Measurements from ENCODE around the gene TLL1. TPM values are rescaled to one million over a fixed set of nuclear protein-coding genes. Genes with fewer than 3 reads are reported as not detected.

TLL1 gene
- polyA plus RNA-seq, 1 of the 3 experiments (the other 2 are of a cell fraction) = 0.07 TPM

- no peak for DNase-seq
- no peak overlapping the region for H3K9ac ChIP-seq
- no peaks in the 10 kb centered on the region for H3K27me3 ChIP-seq (ENCODE audit: insufficient read depth)
- no peaks in the 10 kb centered on the region for H3F3A ChIP-seq (replicated peaks; ENCODE audit: insufficient read depth)
- POLR2A ChIA-PET = no interaction called here
- H2AFZ ChIP-seq (ENCODE audit: low read depth) = no peak overlapping the region
- H3K36me3 ChIP-seq (replicated peaks in 1 of 2; ENCODE audit: control insufficient read depth in 1 of 2, insufficient read depth in 2 of 2, low read length in 1 of 2) = no peaks in the 10 kb centered on the region
- no peak overlapping the region for H3K4me3 ChIP-seq (ENCODE audit: low read depth in 2 of 2, low read length in 1 of 2)
- no peaks in the 10 kb centered on the region for H3K4me1 ChIP-seq (ENCODE audit: control insufficient read depth in 1 of 2, insufficient read depth in 2 of 2, low read depth in 1 of 2, low read length in 1 of 2)
- no peak for TF ChIP-seq EZH2phosphoT487 (IDR thresholded peaks at IDR 0.05; ENCODE audit: borderline replicate concordance, low read depth)
- no peak for TF ChIP-seq IRF3 (IDR thresholded peaks at IDR 0.05; ENCODE audit: low read depth, low read length)
- no peak for TF ChIP-seq ZBTB33 (IDR thresholded peaks at IDR 0.05; ENCODE audit: borderline replicate concordance, low read depth)
- TF ChIP-seq JUND (IDR thresholded peaks at IDR 0.05) = no peak
- no peak for TF ChIP-seq TAF1 (IDR thresholded peaks at IDR 0.05; ENCODE audit: borderline replicate concordance, low read depth, low read length)
- TF ChIP-seq NFIC (IDR thresholded peaks at IDR 0.05; ENCODE audit: borderline replicate concordance) = no peak
- TF ChIP-seq USF1 (IDR thresholded peaks at IDR 0.05; ENCODE audit: borderline replicate concordance, low read depth) = no peak
- TF ChIP-seq USF2 (IDR thresholded peaks at IDR 0.05; ENCODE audit: borderline replicate concordance, low read depth, low read length) = no peak
- TF ChIP-seq RAD21 (IDR thresholded peaks at IDR 0.05; ENCODE audit: low read length) = no peak
- no peak for TF ChIP-seq FOXJ3 (CRISPR knock-in tag; IDR thresholded peaks at IDR 0.05)
- no peak for TF ChIP-seq GABPA (IDR thresholded peaks at IDR 0.05; ENCODE audit: low read depth)
- no peak for TF ChIP-seq TCF12 (IDR thresholded peaks at IDR 0.05)
- no peak for TF ChIP-seq SMC3 (IDR thresholded peaks at IDR 0.05; ENCODE audit: low read depth, low read length)
- TF ChIP-seq MAX (IDR thresholded peaks at IDR 0.05; ENCODE audit: low read depth) = no peak
- TF ChIP-seq FOSL2 (IDR thresholded peaks at IDR 0.05; ENCODE audit: borderline replicate concordance, low read depth) = no peak
- no peak for TF ChIP-seq MXI1 (IDR thresholded peaks at IDR 0.05; ENCODE audit: low read depth, low read length)
- no peak for TF ChIP-seq RXRA (IDR thresholded peaks at IDR 0.05; ENCODE audit: borderline replicate concordance, low read depth)
- H3K4me2 ChIP-seq = no peak overlapping the region
- no peaks in the 10 kb centered on the region for H3K9me3 ChIP-seq
- no peaks in the 10 kb centered on the region for H4K20me1 ChIP-seq (ENCODE audit: insufficient read depth)
- 32% methylated on average over 5 of the region's 5 CpGs for WGBS (ENCODE audit: low lambda C conversion rate)
- H3K27ac ChIP-seq (ENCODE audit: low read depth in 2 of 2, low read length in 1 of 2) = no peak overlapping the region
- no peaks in the 10 kb centered on the region for H3K9me2 ChIP-seq
- no peaks in the 10 kb centered on the region for H3K79me2 ChIP-seq (ENCODE audit: insufficient read depth)
- CTCF ChIA-PET = no interaction called here
Measured at GRCh38 chr4:166049036-166049435, 176.0 kb downstream of the TLL1 start.

All from SK-N-SH (cell line).